ENCODE results near the gene KIAA0408. TPM values are rescaled to one million over a fixed set of nuclear protein-coding genes. Genes with fewer than 3 reads are reported as not detected.

Gene KIAA0408
- total RNA-seq, 1 experiment from 2014 or later: 0.25 TPM

- Histone ChIP-seq H3K27me3 (ENCODE audit: insufficient read depth, low read length) (no peaks in the 10 kb centered on the region), H3K9me2 (ENCODE audit: insufficient read depth) (no peaks in the 10 kb centered on the region), H3K79me2 (ENCODE audit: insufficient read depth, low read length) (no peaks in the 10 kb centered on the region), H3K27ac (ENCODE audit: low read depth, low read length) (no peak overlapping the region), H2AFZ (ENCODE audit: low read depth, low read length, poor library complexity, severe bottlenecking) (no peak overlapping the region), H3K36me3 (ENCODE audit: control insufficient read depth in 1 of 2, insufficient read depth in 2 of 2, low read length in 2 of 2) (no peaks in the 10 kb centered on the region), H4K20me1 (ENCODE audit: insufficient read depth) (no peaks in the 10 kb centered on the region), H3K4me2 (ENCODE audit: low read length) (no peak overlapping the region), H3K4me1 (ENCODE audit: control insufficient read depth in 1 of 2, insufficient read depth in 2 of 2, low read length in 2 of 2) (no peaks in the 10 kb centered on the region), H3K9ac (ENCODE audit: low read length) (no peak overlapping the region), H3K9me3 (ENCODE audit: control insufficient read depth in 1 of 2, insufficient read depth in 1 of 2, low read depth in 1 of 2, low read length in 2 of 2) (no peaks in the 10 kb centered on the region), H3K4me3 (replicated peaks in 1 of 2; ENCODE audit: low read depth in 1 of 2, low read length in 2 of 2) (no peak overlapping the region)
- ChIA-PET RAD21 (ENCODE audit: low non-redundant PET in 1 of 2, low total read pairs in 2 of 2, uncharacterized antibody in 2 of 2, unreplicated experiment in 2 of 2) (no interaction called here), POLR2A (no interaction called here), CTCF (interaction anchor here (2.3 kb wide), 1 partner anchor 9 kb away, joined by 6 read pairs; no protein-coding TSS in a partner anchor)
- intact Hi-C loops (cut with micrococcal nuclease): no loop called here
- DNase-seq (ENCODE audit: low read depth, low spot score): no peak
- no TSS peak for BruUV-seq (replicated peaks)
- no peak for ATAC-seq
- TF ChIP-seq RAD21 (IDR thresholded peaks at IDR 0.05; ENCODE audit: low read depth) (no peak), EZH2 (IDR thresholded peaks at IDR 0.05) (no peak), EZH2phosphoT487 (IDR thresholded peaks at IDR 0.05; ENCODE audit: borderline replicate concordance) (no peak)
Observed at GRCh38 chr6:127506894-127507293, 47.7 kb upstream of the KIAA0408 start.

GRCh38 chr6:127503022-127503421 lies 43.8 kb upstream of the KIAA0408 start:
- intact Hi-C loops (cut with micrococcal nuclease): no loop called here
- ATAC-seq: no peak
- Histone ChIP-seq H3K9me2 (ENCODE audit: insufficient read depth) (no peaks in the 10 kb centered on the region), H3K36me3 (ENCODE audit: control insufficient read depth in 1 of 2, insufficient read depth in 2 of 2, low read length in 2 of 2) (no peaks in the 10 kb centered on the region), H3K27me3 (ENCODE audit: insufficient read depth, low read length) (no peaks in the 10 kb centered on the region), H3K9me3 (ENCODE audit: control insufficient read depth in 1 of 2, insufficient read depth in 1 of 2, low read depth in 1 of 2, low read length in 2 of 2) (no peaks in the 10 kb centered on the region), H3K4me3 (replicated peaks in 1 of 2; ENCODE audit: low read depth in 1 of 2, low read length in 2 of 2) (no peak overlapping the region), H3K4me1 (ENCODE audit: control insufficient read depth in 1 of 2, insufficient read depth in 2 of 2, low read length in 2 of 2) (no peaks in the 10 kb centered on the region), H3K4me2 (ENCODE audit: low read length) (no peak overlapping the region), H3K79me2 (ENCODE audit: insufficient read depth, low read length) (no peaks in the 10 kb centered on the region), H3K9ac (ENCODE audit: low read length) (no peak overlapping the region), H4K20me1 (ENCODE audit: insufficient read depth) (no peaks in the 10 kb centered on the region), H3K27ac (ENCODE audit: low read depth, low read length) (no peak overlapping the region), H2AFZ (ENCODE audit: low read depth, low read length, poor library complexity, severe bottlenecking) (no peak overlapping the region)
- BruUV-seq (replicated peaks): no TSS peak
- DNase-seq (ENCODE audit: low read depth, low spot score): no peak
- TF ChIP-seq YY1 (IDR thresholded peaks at IDR 0.05; ENCODE audit: extremely low read depth, insufficient replicate concordance, low read depth, low read length) (no peak), ZFX (IDR thresholded peaks at IDR 0.05) (no peak), CBX3 (IDR thresholded peaks at IDR 0.05; ENCODE audit: low read depth) (no peak), TCF7L2 (IDR thresholded peaks at IDR 0.05; ENCODE audit: borderline replicate concordance, extremely low read depth, insufficient read depth, insufficient read length) (no peak), POLR2A (IDR thresholded peaks at IDR 0.05; ENCODE audit: borderline replicate concordance, extremely low read depth, insufficient read depth, insufficient read length) (no peak), REST (IDR thresholded peaks at IDR 0.05; ENCODE audit: low read depth) (no peak), SIN3A (IDR thresholded peaks at IDR 0.05; ENCODE audit: low read depth) (no peak), EGR1 (IDR thresholded peaks at IDR 0.05; ENCODE audit: low read depth) (no peak), CEBPB (IDR thresholded peaks at IDR 0.05; ENCODE audit: low read depth) (no peak), EZH2 (IDR thresholded peaks at IDR 0.05) (no peak), CTCF (IDR thresholded peaks at IDR 0.05 in 2 of 3, conservative IDR thresholded peaks at IDR 0.05 in 1 of 3; ENCODE audit: borderline replicate concordance in 1 of 3, insufficient read depth in 1 of 3, low read depth in 2 of 3, low read length in 2 of 3) (no peak), MAX (IDR thresholded peaks at IDR 0.05) (no peak), ELF1 (IDR thresholded peaks at IDR 0.05; ENCODE audit: borderline replicate concordance, low read depth) (no peak)
- CTCF ChIA-PET: interaction anchor here (0.9 kb wide), 1 partner anchor 14 kb away, joined by 3 read pairs; no protein-coding TSS in a partner anchor
- POLR2A ChIA-PET: no interaction called here
- RAD21 ChIA-PET (ENCODE audit: low non-redundant PET in 1 of 2, low total read pairs in 2 of 2, uncharacterized antibody in 2 of 2, unreplicated experiment in 2 of 2): no interaction called here
